A673 (cell line): ENCODE measurements around the gene NLGN1. TPM values are rescaled to one million over a fixed set of nuclear protein-coding genes. Genes with fewer than 3 reads are reported as not detected.

ENCODE experiments used
- BruUV-seq: library from RNA; stranded (reverse); fragments of 400-500 nt; replicated peaks from 2 replicates; lab custom pipeline; 2021; lab: Mats Ljungman, UMichigan
- CTCF ChIA-PET: fragments of 300-600 bp; sonication (Branson Sonifier 250); formaldehyde crosslinking; loops from one replicate; lab custom pipeline; 2022; ENCODE audit warnings: antibody characterized with exemption; lab: Charles Lee
- POLR2A ChIA-PET: fragments of 300-600 bp; sonication (Branson Sonifier 250); formaldehyde crosslinking; loops from one replicate; lab custom pipeline; 2022; ENCODE audit warnings: antibody characterized with exemption; ENCODE audit not compliant: low non-redundant PET; lab: Charles Lee
- DNase-seq: peaks from one replicate; pipeline ENCODE4 v3.0.0-alpha.2; 2015; ENCODE audit warnings: low spot score
- H3K27ac ChIP-seq: fragments of 200-600 bp; sonication (generic); 2 replicates; pipeline ENCODE4 v1.5.1; 2016; ENCODE audit warnings: mixed run types, low read depth, mild to moderate bottlenecking, mixed read lengths, antibody characterized with exemption, low read length; ENCODE audit not compliant: poor library complexity, severe bottlenecking
- H3K27me3 ChIP-seq: fragments of 200-600 bp; sonication (generic); replicated peaks from 2 replicates; pipeline ENCODE4 v1.6.1; 2017; ENCODE audit warnings: mixed run types, low read depth, mild to moderate bottlenecking, mixed read lengths, antibody characterized with exemption, low read length; ENCODE audit not compliant: insufficient read depth, poor library complexity
- H3K36me3 ChIP-seq: fragments of 200-600 bp; sonication (generic); 2 replicates; pipeline ENCODE4 v1.6.1; 2016; ENCODE audit warnings: mixed run types, mild to moderate bottlenecking, mixed read lengths, antibody characterized with exemption, low read length; ENCODE audit not compliant: insufficient read depth, poor library complexity, severe bottlenecking
- H3K4me1 ChIP-seq: fragments of 200-600 bp; sonication (generic); 2 replicates; pipeline ENCODE4 v1.6.1; 2017; ENCODE audit warnings: mixed run types, mild to moderate bottlenecking, mixed read lengths, antibody characterized with exemption, low read length; ENCODE audit not compliant: insufficient read depth, poor library complexity, severe bottlenecking
- H3K4me3 ChIP-seq: fragments of 200-600 bp; sonication (generic); 2 replicates; pipeline ENCODE4 v1.5.1; 2016; ENCODE audit warnings: low read depth, mixed run types, mild to moderate bottlenecking, mixed read lengths, low read length; ENCODE audit not compliant: poor library complexity, severe bottlenecking
- H3K9me3 ChIP-seq: fragments of 200-600 bp; sonication (generic); 2 replicates; pipeline ENCODE4 v1.6.1; 2016; ENCODE audit warnings: mixed run types, low read depth, mild to moderate bottlenecking, mixed read lengths, antibody characterized with exemption, low read length; ENCODE audit not compliant: poor library complexity, severe bottlenecking
- CTCF ChIP-seq: fragments of 300-800, 200-600 bp; sonication (generic); conservative IDR thresholded peaks from 2 replicates; pipeline ENCODE4 v1.5.1; 2017; ENCODE audit warnings: low read depth, mild to moderate bottlenecking, antibody characterized with exemption, low read length, moderate library complexity, mixed read lengths
- EZH2 ChIP-seq: fragments of 200-600 bp; sonication (generic); IDR thresholded peaks from 2 replicates; pipeline ENCODE4 v1.6.1; 2017; ENCODE audit warnings: borderline replicate concordance, low read depth, mild to moderate bottlenecking, mixed read lengths, antibody characterized with exemption, low read length; ENCODE audit not compliant: poor library complexity, severe bottlenecking
- intact Hi-C: fragments of 100-400 bp; cut with micrococcal nuclease; formaldehyde crosslinking; loops from one replicate; pipeline ENCODE4 v1.10.0; 2022; ENCODE audit not compliant: unreplicated experiment
- total RNA-seq: library from RNA; stranded (reverse); gene quantifications from 2 replicates; pipeline ENCODE4 v1.2.3, GENCODE V29; 2021

The NLGN1 gene
- total RNA-seq, 1 experiment from 2014 or later = 0.39 TPM

- ChIA-PET POLR2A (no interaction called here), CTCF (no interaction called here)
- H3K4me3 ChIP-seq = no peak overlapping the region
- TF ChIP-seq EZH2 (no peak), CTCF (no peak)
- no peaks in the 10 kb centered on the region for H3K9me3 ChIP-seq
- BruUV-seq = no TSS peak
- H3K36me3 ChIP-seq = no peaks in the 10 kb centered on the region
- H3K4me1 ChIP-seq = no peaks in the 10 kb centered on the region
- H3K27me3 ChIP-seq = no peaks in the 10 kb centered on the region
- no peak for DNase-seq
- no peak overlapping the region for H3K27ac ChIP-seq
- intact Hi-C loops = no loop called here
Measured at GRCh38 chr3:173773800-173774199, 376.3 kb downstream of the NLGN1 start.

- Histone ChIP-seq H3K4me3 (no peak overlapping the region), H3K9me3 (no peaks in the 10 kb centered on the region), H3K36me3 (no peaks in the 10 kb centered on the region), H3K4me1 (no peaks in the 10 kb centered on the region), H3K27ac (no peak overlapping the region), H3K27me3 (no peaks in the 10 kb centered on the region)
- POLR2A ChIA-PET = no interaction called here
- DNase-seq = no peak
- TF ChIP-seq EZH2 (no peak), CTCF (no peak)
- CTCF ChIA-PET = no interaction called here
- intact Hi-C loops = no loop called here
- BruUV-seq = no TSS peak
Measured at GRCh38 chr3:173774294-173774693, 376.8 kb downstream of the NLGN1 start.

- Histone ChIP-seq H3K9me3 (no peaks in the 10 kb centered on the region), H3K27ac (no peak overlapping the region), H3K27me3 (no peaks in the 10 kb centered on the region), H3K36me3 (no peaks in the 10 kb centered on the region), H3K4me1 (no peaks in the 10 kb centered on the region), H3K4me3 (no peak overlapping the region)
- no TSS peak for BruUV-seq
- TF ChIP-seq EZH2 = no peak
- no peak for TF ChIP-seq CTCF
- POLR2A ChIA-PET = no interaction called here
- CTCF ChIA-PET = no interaction called here
- intact Hi-C loops = no loop called here
- no peak for DNase-seq
Measured at GRCh38 chr3:173778251-173778650, 380.7 kb downstream of the NLGN1 start.
